Thoracic aorta endothelial cell (primary cell): ENCODE measurements around the gene ZNF845. TPM values are rescaled to one million over a fixed set of nuclear protein-coding genes. Genes with fewer than 3 reads are reported as not detected.

ENCODE experiments used
- total RNA-seq: library from RNA; depleted of rRNA; stranded (reverse); fragments of >200 nt; gene quantifications from 2 replicates; pipeline ENCODE4 v1.2.3, GENCODE V29; 2012

The ZNF845 gene
- 9.2 and 9.7 TPM in 2 replicates for total RNA-seq

GRCh38 chr19:53333463-53334449 lies at the start of gene ZNF845:
TSS of gene ZNF845 (plus strand) at chr19:53333749. CDS start at chr19:53341308, 7,559 bp downstream.

GRCh38 chr19:53365134-53365898 lies 31.8 kb downstream of the ZNF845 start, which contains the start of gene ZNF525:
TSS of gene ZNF525 (plus strand) at chr19:53365705. CDS start at chr19:53372282, 6,577 bp downstream.

GRCh38 chr19:53394974-53395839 lies 61.7 kb downstream of the ZNF845 start, which contains the start of gene ZNF765:
TSS of gene ZNF765 (plus strand) at chr19:53395149. CDS start at chr19:53398016, 2,867 bp downstream.

Other genes starting within 250 kb of the ZNF845 start
- gene ZNF160, start 230.3 kb upstream of the ZNF845 start, total RNA-seq, result 27.9 and 28.6 TPM in 2 replicates
- gene ZNF415, start 200.8 kb upstream of the ZNF845 start, total RNA-seq, result 0.29 and 0.80 TPM in 2 replicates
- gene ZNF347, start 174.7 kb upstream of the ZNF845 start, total RNA-seq, result 6.8 and 8.5 TPM in 2 replicates
- 1.1 and 1.9 TPM in 2 replicates for gene ZNF665, start 140.4 kb upstream of the ZNF845 start, total RNA-seq
- 23.1 and 23.8 TPM in 2 replicates for gene ZNF677, start 78.9 kb upstream of the ZNF845 start, total RNA-seq
- gene VN1R2, start 75.5 kb upstream of the ZNF845 start, total RNA-seq, result not detected in 2 replicates
- not detected in 2 replicates for gene VN1R4, start 66.0 kb upstream of the ZNF845 start, total RNA-seq
- 5.9 and 6.7 TPM in 2 replicates for gene ZNF525, start 32.0 kb downstream of the ZNF845 start, total RNA-seq
- gene ZNF765, start 61.4 kb downstream of the ZNF845 start, total RNA-seq, result 11.4 and 11.9 TPM in 2 replicates
- gene ZNF761, start 98.2 kb downstream of the ZNF845 start, total RNA-seq, result 11.3 and 12.5 TPM in 2 replicates
- 3.3 and 3.6 TPM in 2 replicates for gene ZNF813, start 134.0 kb downstream of the ZNF845 start, total RNA-seq
- gene ZNF331, start 204.4 kb downstream of the ZNF845 start, total RNA-seq, result 8.2 and 10.2 TPM in 2 replicates